Peyer's patch (tissue), 4 donors: Measurements from ENCODE around the gene SLC26A8.

Experiments used
- CTCF ChIP-seq, 6 experiments: fragments of 450-650 bp in 4 of 6; fragments of 200-600 bp in 2 of 6; sonication (generic) in 1 of 6; IDR thresholded peaks; one replicate each; pipeline ENCODE4 v1.5.1; 2017 to 2019; ENCODE audit warnings: antibody characterized with exemption in 6 of 6, mild to moderate bottlenecking in 3 of 6, moderate library complexity in 1 of 6
- POLR2A ChIP-seq, 2 donors: fragments of 450-650 bp; IDR thresholded peaks; one replicate each; pipeline ENCODE4 v1.5.1; 2017; ENCODE audit warnings: antibody characterized with exemption in 2 of 2, mild to moderate bottlenecking in 2 of 2, moderate library complexity in 2 of 2

GRCh38 chr6:36029464-36029863 is 5.0 kb upstream of the SLC26A8 start:
- TF ChIP-seq CTCF (IDR thresholded peaks at IDR 0.05) (no peak), POLR2A (IDR thresholded peaks at IDR 0.05) (no peak)
